ENCODE data around the gene SLC13A5. TPM values are rescaled to one million over a fixed set of nuclear protein-coding genes. Genes with fewer than 3 reads are reported as not detected.

Gene SLC13A5
- total and polyA plus RNA-seq, 9 of the 15 experiments (the other 6 are each of a cell fraction or from before 2014, with no cell fraction given) = 0.04 TPM; not detected in 8

- FAIRE-seq = no peak
- in situ Hi-C loops (cut with MboI) = no loop called here
- H3K4me3 ChIP-seq = no peak overlapping the region
- no TSS peak for BruUV-seq (replicated peaks)
- H3K27me3 ChIP-seq (ENCODE audit: control insufficient read depth in 2 of 2, insufficient read depth in 2 of 2, low read length in 2 of 2) = no peaks in the 10 kb centered on the region; a peak in 1 of 5 replicates
- no peak overlapping the region for H3K27ac ChIP-seq (ENCODE audit: extremely low read depth, low read depth, low read length)
- H3K9me3 ChIP-seq (replicated peaks; ENCODE audit: control insufficient read depth, insufficient read depth, low read depth, low read length) = no peaks in the 10 kb centered on the region
- TF ChIP-seq ZNF347 (CRISPR knock-in tag; IDR thresholded peaks at IDR 0.05; ENCODE audit: low read depth) (no peak), ZBTB12 (CRISPR knock-in tag; IDR thresholded peaks at IDR 0.05) (no peak), ZNF445 (CRISPR knock-in tag; IDR thresholded peaks at IDR 0.05; ENCODE audit: low read depth) (no peak), CSDE1 (IDR thresholded peaks at IDR 0.05) (no peak), NBN (IDR thresholded peaks at IDR 0.05; ENCODE audit: low read depth) (no peak), ZNF23 (CRISPR knock-in tag; IDR thresholded peaks at IDR 0.05) (no peak), ZNF740 (CRISPR knock-in tag; IDR thresholded peaks at IDR 0.05) (no peak), ZNF740 (tag; IDR thresholded peaks at IDR 0.05) (no peak), SMARCC2 (IDR thresholded peaks at IDR 0.05; ENCODE audit: low read depth) (no peak), KDM4B (IDR thresholded peaks at IDR 0.05; ENCODE audit: borderline replicate concordance in 2 of 2, low read depth in 1 of 2) (no peak), ZNF436 (CRISPR knock-in tag; IDR thresholded peaks at IDR 0.05) (no peak), SREBF1 (IDR thresholded peaks at IDR 0.05; ENCODE audit: borderline replicate concordance, low read depth, low read length) (no peak), CREB3 (tag; conservative IDR thresholded peaks at IDR 0.05; ENCODE audit: low read depth) (no peak), RBM25 (IDR thresholded peaks at IDR 0.05; ENCODE audit: low read depth, low read length, severe bottlenecking) (no peak), KAT7 (CRISPR knock-in tag; IDR thresholded peaks at IDR 0.05; ENCODE audit: borderline replicate concordance) (no peak), STAT5A (IDR thresholded peaks at IDR 0.05; ENCODE audit: borderline replicate concordance, low read length) (no peak), CTCFL (IDR thresholded peaks at IDR 0.05; ENCODE audit: borderline replicate concordance, insufficient read depth, low read depth, low read length, poor library complexity, severe bottlenecking) (no peak)
- H2AFZ ChIP-seq (ENCODE audit: low read depth, low read length) = no peak overlapping the region
- CTCF ChIA-PET (ENCODE audit: low intra/inter-chr PET ratio) = no interaction called here
- H3K4me1 ChIP-seq (replicated peaks in 1 of 2; ENCODE audit: control insufficient read depth in 2 of 2, insufficient read depth in 2 of 2, low read length in 2 of 2) = peaks cover 3% of the 10 kb centered on the region in 2 experiments; a peak in 3 of 5 replicates
- H3K36me3 ChIP-seq (ENCODE audit: control insufficient read depth, insufficient read depth, low read length) = no peaks in the 10 kb centered on the region
- no peaks in the 10 kb centered on the region for H4K20me1 ChIP-seq (replicated peaks; ENCODE audit: control insufficient read depth, insufficient read depth, low read length)
- intact Hi-C loops (cut with micrococcal nuclease) = no loop called here
- no peak for ATAC-seq
- H3K4me2 ChIP-seq (ENCODE audit: insufficient read depth, low read length) = no peak overlapping the region
- POLR2A ChIA-PET = no interaction called here
- no peak overlapping the region for H3K9ac ChIP-seq (ENCODE audit: insufficient read depth in 1 of 2, low read depth in 2 of 2, low read length in 2 of 2)
- H3K79me2 ChIP-seq (ENCODE audit: control insufficient read depth, insufficient read depth, low read length) = no peaks in the 10 kb centered on the region
- no peaks in the 10 kb centered on the region for H3K9me1 ChIP-seq (ENCODE audit: control insufficient read depth, insufficient read depth, low read length)
- WGBS (ENCODE audit: insufficient coverage, low coverage, missing lambda C conversion rate) = 24% methylated on average over 6 of the region's 6 CpGs
- DNase-seq (ENCODE audit: extremely low read depth in 1 of 4, low spot score in 3 of 4) = no peak
Measured at GRCh38 chr17:6753546-6753945, 40.4 kb upstream of the SLC13A5 start.
